GM12878 (cell line): ENCODE data around the gene HOMER2. TPM values are rescaled to one million over a fixed set of nuclear protein-coding genes. Genes with fewer than 3 reads are reported as not detected.

Experiments
- ATAC-seq: fragments of 200-7000 bp; cut with Tn5 transposase; 3 replicates; pipeline ENCODE4 v1.9.1; 2020; ENCODE audit warnings: mild to moderate bottlenecking, moderate library complexity
- BruUV-seq: library from RNA; stranded (reverse); fragments of 400-500 nt; replicated peaks from 2 replicates; lab custom pipeline; 2021; lab: Mats Ljungman, UMichigan
- CTCF ChIA-PET: fragments of 300-600 bp; sonication (Branson Sonifier 250); formaldehyde crosslinking; extraction: SDS; loops from one replicate; lab custom pipeline; 2021; ENCODE audit warnings: inconsistent platforms; lab: Yijun Ruan, JAX
- POLR2A ChIA-PET: fragments of 350-600 bp; formaldehyde crosslinking; extraction: SDS; loops from one replicate; lab custom pipeline; 2021; ENCODE audit warnings: inconsistent platforms; lab: Charles Lee
- RAD21 ChIA-PET: fragments of 300-600 bp; sonication (Branson Sonifier 250); formaldehyde crosslinking; loops from one replicate; lab custom pipeline; 2023; ENCODE audit warnings: antibody characterized with exemption; ENCODE audit not compliant: unreplicated experiment; lab: Charles Lee
- SMC1A ChIA-PET: fragments of 300-600 bp; sonication (Branson Sonifier 250); formaldehyde crosslinking; loops from one replicate; lab custom pipeline; 2023; ENCODE audit not compliant: unreplicated experiment, uncharacterized antibody; lab: Charles Lee
- DNase-seq: peaks from one replicate; pipeline ENCODE4 v3.0.0-alpha.2; 2011; ENCODE audit warnings: low read depth, low spot score
- FAIRE-seq: peaks from 3 replicates; lab custom pipeline; 2011; peaks lifted over from hg19 to GRCh38; lab: Jason Lieb, UNC
- H2AFZ ChIP-seq: 2 replicates; pipeline ENCODE4 v1.6.0; 2011; ENCODE audit warnings: low read depth, low read length, control low read depth; ENCODE audit not compliant: control insufficient read depth
- H3K27ac ChIP-seq: 2 replicates; pipeline ENCODE4 v1.5.1; 2011; ENCODE audit warnings: control low read depth; ENCODE audit not compliant: control insufficient read depth, insufficient read depth
- H3K27me3 ChIP-seq, 2 experiments: replicated peaks in 1 of 2; 2 replicates each; pipeline versions ENCODE4 v1.6.0 to v1.6.1; 2011; ENCODE audit warnings: low read length in 1 of 2; ENCODE audit not compliant: control insufficient read depth in 2 of 2, insufficient read depth in 2 of 2
- H3K36me3 ChIP-seq, 2 experiments: 2 replicates each; pipeline ENCODE4 v1.5.1; 2011; ENCODE audit warnings: low read length in 1 of 2; ENCODE audit not compliant: control insufficient read depth in 2 of 2, insufficient read depth in 2 of 2
- H3K4me1 ChIP-seq: 2 replicates; pipeline ENCODE4 v1.6.1; 2011; ENCODE audit warnings: mild to moderate bottlenecking, low read length, moderate library complexity, mixed read lengths; ENCODE audit not compliant: control insufficient read depth, insufficient read depth
- H3K4me2 ChIP-seq: 2 replicates; pipeline ENCODE4 v1.6.0; 2011; ENCODE audit warnings: control low read depth; ENCODE audit not compliant: control insufficient read depth, insufficient read depth
- H3K4me3 ChIP-seq: fragments of 200-600 bp; sonication (generic); 2 replicates; pipeline ENCODE4 v1.5.1; 2016
- H3K79me2 ChIP-seq: 2 replicates; pipeline ENCODE4 v1.6.0; 2011; ENCODE audit warnings: low read length; ENCODE audit not compliant: control insufficient read depth, insufficient read depth
- H3K9ac ChIP-seq: 2 replicates; pipeline ENCODE4 v1.8.0; 2011; ENCODE audit warnings: low read length, control low read depth, mixed read lengths; ENCODE audit not compliant: control insufficient read depth, insufficient read depth
- H3K9me3 ChIP-seq: replicated peaks from 3 replicates; pipeline ENCODE4 v1.5.1; 2011; ENCODE audit warnings: mild to moderate bottlenecking, low read length; ENCODE audit not compliant: control insufficient read depth, insufficient read depth
- H4K20me1 ChIP-seq: 2 replicates; pipeline ENCODE4 v1.6.0; 2011; ENCODE audit not compliant: control insufficient read depth, insufficient read depth
- YY1 ChIP-seq: IDR thresholded peaks from 2 replicates; pipeline ENCODE4 v1.6.1; 2011; ENCODE audit warnings: low read depth, mild to moderate bottlenecking, low read length
- WGBS: methylation state at CpG from one replicate; pipeline ENCODE4 v1.1.6; 2016; ENCODE audit warnings: low lambda C conversion rate; ENCODE audit not compliant: insufficient replicate concordance, insufficient coverage; ENCODE audit errors: missing lambda C conversion rate; 5-methylcytosine and 5-hydroxymethylcytosine counted together
- in situ Hi-C: fragments of 300-500 bp; cut with MboI; formaldehyde crosslinking; loops from 9 replicates; pipeline ENCODE4 v1.14.3; 2018; ENCODE audit warnings: mixed read lengths
- intact Hi-C: fragments of 100-400 bp; cut with micrococcal nuclease; formaldehyde crosslinking; loops from one replicate; pipeline ENCODE4 v1.14.2; 2022; ENCODE audit not compliant: unreplicated experiment
- polyA plus RNA-seq, 11 experiments: library from polyadenylated mRNA; depleted of rRNA in 4 of 11; unstranded in 6 of 11; stranded (reverse) in 5 of 11; fragments of >200 nt; fragmentation: Nextera tagmentation in 4 of 11; fragmentation: Illumina TruSeq in 1 of 11; extraction: Ambion mirVana in 4 of 11; extraction: Trizol in 1 of 11; gene quantifications; 1 replicate in 1 of 11; 2 replicates in 10 of 11; pipeline versions ENCODE4 v1.2.1 to v1.2.3, GENCODE V29; 2011 to 2016; ENCODE audit warnings: inconsistent platforms in 2 of 11, missing spikeins in 2 of 11, low read depth in 1 of 11
- total RNA-seq, 4 experiments: library from RNA; depleted of rRNA in 3 of 4; stranded (reverse); fragments of >200 nt in 3 of 4; fragmentation: Illumina TruSeq in 1 of 4; extraction: Trizol in 1 of 4; gene quantifications; 2 replicates each; pipeline versions ENCODE4 v1.2.1 to v1.2.3, GENCODE V29; 2013 to 2021
- TF ChIP-seq, protein P1 (sequence below): fragments of 450-650 bp; IDR thresholded peaks from 2 replicates; pipeline ENCODE4 v1.6.1; 2017; ENCODE audit warnings: low read depth, mild to moderate bottlenecking, moderate library complexity
- TF ChIP-seq, protein P2 (sequence below): IDR thresholded peaks from 2 replicates; pipeline ENCODE4 v1.6.1; 2011; ENCODE audit warnings: low read depth, mild to moderate bottlenecking, low read length, moderate library complexity, borderline replicate concordance; ENCODE audit errors: extremely low read depth
- TF ChIP-seq, protein P3 (sequence below): fragments of 450-650 bp; IDR thresholded peaks from 2 replicates; pipeline ENCODE4 v1.6.1; 2018; ENCODE audit warnings: mild to moderate bottlenecking, low read depth, moderate library complexity; ENCODE audit not compliant: partially characterized antibody

HOMER2 gene
- total and polyA plus RNA-seq, 10 of the 15 experiments (the other 5 are each of a cell fraction or from before 2014, with no cell fraction given), result 0.60 to 5.0 (median 1.8) TPM

DNA sequence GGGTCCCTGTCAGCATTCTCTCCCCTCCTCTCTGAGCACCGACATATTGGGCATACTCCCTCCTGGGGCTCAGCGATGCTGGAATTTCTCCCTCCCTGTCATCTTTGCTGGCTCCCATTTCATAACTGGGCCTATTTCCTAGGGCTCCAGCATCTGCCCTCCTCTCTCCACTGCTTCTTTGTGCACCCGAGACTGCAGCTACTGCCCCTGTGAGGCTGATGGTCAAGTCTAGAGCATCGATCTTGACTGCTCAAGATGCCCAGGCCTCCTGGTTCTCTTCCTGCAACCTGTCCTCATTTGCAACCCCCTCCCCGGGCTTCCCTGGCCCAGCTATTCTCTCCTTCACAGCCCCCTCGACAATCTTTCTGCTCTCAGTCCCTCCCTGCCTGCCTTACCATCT, 89.6 kb downstream of the HOMER2 start:
- intact Hi-C loops (no loop called here), in situ Hi-C loops (no loop called here)
- WGBS, result 30% methylated on average over 6 of the region's 6 CpGs
- CTCF ChIA-PET, result interaction anchor here (0.6 kb wide), 1 partner anchor 13 kb away, joined by 3 read pairs; no protein-coding TSS in a partner anchor
- no peaks in the 10 kb centered on the region for H3K79me2 ChIP-seq
- no peak for DNase-seq
- POLR2A ChIA-PET, result no interaction called here
- H3K9me3 ChIP-seq, result no peaks in the 10 kb centered on the region
- no TSS peak for BruUV-seq
- no peak overlapping the region for H3K9ac ChIP-seq
- no peaks in the 10 kb centered on the region for H3K27me3 ChIP-seq
- H4K20me1 ChIP-seq, result no peaks in the 10 kb centered on the region
- SMC1A ChIA-PET, result no interaction called here
- no peak overlapping the region for H2AFZ ChIP-seq
- RAD21 ChIA-PET, result no interaction called here
- no peak for TF ChIP-seq YY1
- no peak for ATAC-seq
- no peak overlapping the region for H3K4me3 ChIP-seq
- no peak for FAIRE-seq
- H3K36me3 ChIP-seq, result no peaks in the 10 kb centered on the region
- H3K4me1 ChIP-seq, result no peaks in the 10 kb centered on the region
- no peak overlapping the region for H3K27ac ChIP-seq
- H3K4me2 ChIP-seq, result no peak overlapping the region

GRCh38 chr15:82858932-82859331, 93.6 kb downstream of the HOMER2 start:
- no peaks in the 10 kb centered on the region for H3K27me3 ChIP-seq
- BruUV-seq, result no TSS peak
- H3K4me3 ChIP-seq, result no peak overlapping the region
- DNase-seq (no peak), ATAC-seq (no peak), FAIRE-seq (no peak)
- no peaks in the 10 kb centered on the region for H3K4me1 ChIP-seq
- intact Hi-C loops (no loop called here), in situ Hi-C loops (no loop called here)
- POLR2A ChIA-PET, result no interaction called here
- no peak overlapping the region for H3K27ac ChIP-seq
- TF ChIP-seq, protein P1, sequence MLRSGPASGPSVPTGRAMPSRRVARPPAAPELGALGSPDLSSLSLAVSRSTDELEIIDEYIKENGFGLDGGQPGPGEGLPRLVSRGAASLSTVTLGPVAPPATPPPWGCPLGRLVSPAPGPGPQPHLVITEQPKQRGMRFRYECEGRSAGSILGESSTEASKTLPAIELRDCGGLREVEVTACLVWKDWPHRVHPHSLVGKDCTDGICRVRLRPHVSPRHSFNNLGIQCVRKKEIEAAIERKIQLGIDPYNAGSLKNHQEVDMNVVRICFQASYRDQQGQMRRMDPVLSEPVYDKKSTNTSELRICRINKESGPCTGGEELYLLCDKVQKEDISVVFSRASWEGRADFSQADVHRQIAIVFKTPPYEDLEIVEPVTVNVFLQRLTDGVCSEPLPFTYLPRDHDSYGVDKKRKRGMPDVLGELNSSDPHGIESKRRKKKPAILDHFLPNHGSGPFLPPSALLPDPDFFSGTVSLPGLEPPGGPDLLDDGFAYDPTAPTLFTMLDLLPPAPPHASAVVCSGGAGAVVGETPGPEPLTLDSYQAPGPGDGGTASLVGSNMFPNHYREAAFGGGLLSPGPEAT, result no peak
- TF ChIP-seq, protein P2, sequence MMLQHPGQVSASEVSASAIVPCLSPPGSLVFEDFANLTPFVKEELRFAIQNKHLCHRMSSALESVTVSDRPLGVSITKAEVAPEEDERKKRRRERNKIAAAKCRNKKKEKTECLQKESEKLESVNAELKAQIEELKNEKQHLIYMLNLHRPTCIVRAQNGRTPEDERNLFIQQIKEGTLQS, result no peak
- TF ChIP-seq, protein P3, sequence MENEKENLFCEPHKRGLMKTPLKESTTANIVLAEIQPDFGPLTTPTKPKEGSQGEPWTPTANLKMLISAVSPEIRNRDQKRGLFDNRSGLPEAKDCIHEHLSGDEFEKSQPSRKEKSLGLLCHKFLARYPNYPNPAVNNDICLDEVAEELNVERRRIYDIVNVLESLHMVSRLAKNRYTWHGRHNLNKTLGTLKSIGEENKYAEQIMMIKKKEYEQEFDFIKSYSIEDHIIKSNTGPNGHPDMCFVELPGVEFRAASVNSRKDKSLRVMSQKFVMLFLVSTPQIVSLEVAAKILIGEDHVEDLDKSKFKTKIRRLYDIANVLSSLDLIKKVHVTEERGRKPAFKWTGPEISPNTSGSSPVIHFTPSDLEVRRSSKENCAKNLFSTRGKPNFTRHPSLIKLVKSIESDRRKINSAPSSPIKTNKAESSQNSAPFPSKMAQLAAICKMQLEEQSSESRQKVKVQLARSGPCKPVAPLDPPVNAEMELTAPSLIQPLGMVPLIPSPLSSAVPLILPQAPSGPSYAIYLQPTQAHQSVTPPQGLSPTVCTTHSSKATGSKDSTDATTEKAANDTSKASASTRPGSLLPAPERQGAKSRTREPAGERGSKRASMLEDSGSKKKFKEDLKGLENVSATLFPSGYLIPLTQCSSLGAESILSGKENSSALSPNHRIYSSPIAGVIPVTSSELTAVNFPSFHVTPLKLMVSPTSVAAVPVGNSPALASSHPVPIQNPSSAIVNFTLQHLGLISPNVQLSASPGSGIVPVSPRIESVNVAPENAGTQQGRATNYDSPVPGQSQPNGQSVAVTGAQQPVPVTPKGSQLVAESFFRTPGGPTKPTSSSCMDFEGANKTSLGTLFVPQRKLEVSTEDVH, result no peak
- H3K9me3 ChIP-seq, result no peaks in the 10 kb centered on the region
- CTCF ChIA-PET, result interaction anchor here (1.4 kb wide), 1 partner anchor 9 kb away, joined by 4 read pairs; no protein-coding TSS in a partner anchor
- RAD21 ChIA-PET, result no interaction called here
- SMC1A ChIA-PET, result no interaction called here
- 81% methylated on average over 11 of the region's 11 CpGs for WGBS
- H3K9ac ChIP-seq, result no peak overlapping the region
- no peak overlapping the region for H2AFZ ChIP-seq
- no peaks in the 10 kb centered on the region for H3K79me2 ChIP-seq
- no peaks in the 10 kb centered on the region for H3K36me3 ChIP-seq
- no peaks in the 10 kb centered on the region for H4K20me1 ChIP-seq
- no peak overlapping the region for H3K4me2 ChIP-seq
